WTC11 (cell line): Measurements from ENCODE around the gene FBXL7. TPM values are rescaled to one million over a fixed set of nuclear protein-coding genes. Genes with fewer than 3 reads are reported as not detected.

Experiments used
- ATAC-seq: fragments of 200-7000 bp; cut with Tn5 transposase; 2 replicates; pipeline ENCODE4 v1.10.0; 2021; ENCODE audit warnings: mild to moderate bottlenecking, moderate library complexity
- CTCF ChIA-PET: fragments of 300-600 bp; sonication (Branson Sonifier 250); formaldehyde crosslinking; loops from one replicate; lab custom pipeline; 2021; ENCODE audit warnings: antibody characterized with exemption; lab: Charles Lee
- POLR2A ChIA-PET: fragments of 350-600 bp; sonication (Branson Sonifier 250); formaldehyde crosslinking; loops from one replicate; lab custom pipeline; 2021; ENCODE audit warnings: antibody characterized with exemption; lab: Charles Lee
- DNase-seq: peaks from one replicate; pipeline ENCODE4 v3.0.0; 2021; ENCODE audit warnings: low spot score
- H3K27ac Mint-ChIP-seq: 2 replicates; pipeline ENCODE4 v1.8.0; 2021; ENCODE audit warnings: mixed read lengths
- H3K27me3 Mint-ChIP-seq: 2 replicates; pipeline ENCODE4 v1.8.0; 2021; ENCODE audit warnings: low read depth, mild to moderate bottlenecking, moderate library complexity, mixed read lengths
- H3K36me3 Mint-ChIP-seq: 2 replicates; pipeline ENCODE4 v1.8.0; 2021; ENCODE audit warnings: mixed read lengths
- H3K4me1 Mint-ChIP-seq: 2 replicates; pipeline ENCODE4 v1.8.0; 2022; ENCODE audit warnings: mixed read lengths
- H3K4me3 Mint-ChIP-seq: 2 replicates; pipeline ENCODE4 v1.8.0; 2021; ENCODE audit warnings: mild to moderate bottlenecking, moderate library complexity, mixed read lengths
- H3K9me3 Mint-ChIP-seq: 2 replicates; pipeline ENCODE4 v1.8.0; 2021; ENCODE audit warnings: mixed read lengths
- GABPB1 ChIP-seq: sonication (generic); formaldehyde crosslinking; IDR thresholded peaks from 2 replicates; pipeline ENCODE4 v1.8.1; 2023; ENCODE audit warnings: mild to moderate bottlenecking, missing genetic modification reagents
- HMGA2 ChIP-seq: fragments of 250-450 bp; sonication (Bioruptor Pico); IDR thresholded peaks from 2 replicates; pipeline ENCODE4 v1.4.0; 2021; ENCODE audit warnings: mild to moderate bottlenecking, moderate library complexity
- NFE2L1 ChIP-seq: sonication (generic); formaldehyde crosslinking; IDR thresholded peaks from 2 replicates; pipeline ENCODE4 v1.8.1; 2023; ENCODE audit warnings: missing genetic modification reagents
- SOX15 ChIP-seq: fragments of 250-450 bp; sonication (Bioruptor Pico); IDR thresholded peaks from 2 replicates; pipeline ENCODE4 v1.9.0; 2021; ENCODE audit warnings: mild to moderate bottlenecking
- ZNF121 ChIP-seq: sonication (generic); formaldehyde crosslinking; IDR thresholded peaks from 2 replicates; pipeline ENCODE4 v1.8.0; 2023; ENCODE audit warnings: missing genetic modification reagents
- ZNF281 ChIP-seq: sonication (generic); formaldehyde crosslinking; IDR thresholded peaks from 2 replicates; pipeline ENCODE4 v1.8.0; 2023; ENCODE audit warnings: mild to moderate bottlenecking, missing genetic modification reagents
- ZNF423 ChIP-seq: fragments of 250-450 bp; sonication (Bioruptor Pico); IDR thresholded peaks from 2 replicates; pipeline ENCODE4 v2.1.2; 2022; ENCODE audit warnings: mild to moderate bottlenecking, moderate library complexity
- ZNF512 ChIP-seq: sonication (generic); formaldehyde crosslinking; IDR thresholded peaks from 2 replicates; pipeline ENCODE4 v1.8.1; 2022; ENCODE audit warnings: missing genetic modification reagents, borderline replicate concordance
- total RNA-seq: library from RNA; stranded (reverse); gene quantifications from 3 replicates; pipeline ENCODE4 v1.2.3, GENCODE V29; 2021
- TF ChIP-seq, protein P1 (sequence below): sonication (generic); formaldehyde crosslinking; IDR thresholded peaks from 2 replicates; pipeline ENCODE4 v1.8.1; 2022; ENCODE audit warnings: low read depth, mild to moderate bottlenecking, moderate library complexity, missing genetic modification reagents, borderline replicate concordance
- TF ChIP-seq, protein P2 (sequence below): sonication (generic); formaldehyde crosslinking; IDR thresholded peaks from 2 replicates; pipeline ENCODE4 v1.8.0; 2022; ENCODE audit warnings: mild to moderate bottlenecking, missing genetic modification reagents
- TF ChIP-seq, protein P3 (sequence below): sonication (generic); formaldehyde crosslinking; IDR thresholded peaks from 2 replicates; pipeline ENCODE4 v1.8.0; 2023; ENCODE audit warnings: missing genetic modification reagents
- TF ChIP-seq, protein P4 (sequence below): sonication (generic); formaldehyde crosslinking; conservative IDR thresholded peaks from 2 replicates; pipeline ENCODE4 v1.8.1; 2023; ENCODE audit warnings: mild to moderate bottlenecking, low read depth, missing genetic modification reagents, moderate library complexity
- TF ChIP-seq, protein P5 (sequence below): sonication (generic); formaldehyde crosslinking; IDR thresholded peaks from 2 replicates; pipeline ENCODE4 v1.8.1; 2023; ENCODE audit warnings: mild to moderate bottlenecking, missing genetic modification reagents, moderate library complexity
- TF ChIP-seq, protein P6 (sequence below): fragments of 250-450 bp; sonication (Bioruptor Pico); IDR thresholded peaks from 2 replicates; pipeline ENCODE4 v1.9.0; 2021; ENCODE audit warnings: mild to moderate bottlenecking, borderline replicate concordance
- TF ChIP-seq, protein P7 (sequence below): sonication (generic); formaldehyde crosslinking; IDR thresholded peaks from 2 replicates; pipeline ENCODE4 v1.8.1; 2022; ENCODE audit warnings: low read depth, missing genetic modification reagents, borderline replicate concordance
- TF ChIP-seq, protein P8 (sequence below): sonication (generic); formaldehyde crosslinking; IDR thresholded peaks from 2 replicates; pipeline ENCODE4 v1.8.1; 2023; ENCODE audit warnings: mild to moderate bottlenecking, missing genetic modification reagents

Gene FBXL7
- total RNA-seq, 1 experiment from 2014 or later, result 13.8 TPM

DNA sequence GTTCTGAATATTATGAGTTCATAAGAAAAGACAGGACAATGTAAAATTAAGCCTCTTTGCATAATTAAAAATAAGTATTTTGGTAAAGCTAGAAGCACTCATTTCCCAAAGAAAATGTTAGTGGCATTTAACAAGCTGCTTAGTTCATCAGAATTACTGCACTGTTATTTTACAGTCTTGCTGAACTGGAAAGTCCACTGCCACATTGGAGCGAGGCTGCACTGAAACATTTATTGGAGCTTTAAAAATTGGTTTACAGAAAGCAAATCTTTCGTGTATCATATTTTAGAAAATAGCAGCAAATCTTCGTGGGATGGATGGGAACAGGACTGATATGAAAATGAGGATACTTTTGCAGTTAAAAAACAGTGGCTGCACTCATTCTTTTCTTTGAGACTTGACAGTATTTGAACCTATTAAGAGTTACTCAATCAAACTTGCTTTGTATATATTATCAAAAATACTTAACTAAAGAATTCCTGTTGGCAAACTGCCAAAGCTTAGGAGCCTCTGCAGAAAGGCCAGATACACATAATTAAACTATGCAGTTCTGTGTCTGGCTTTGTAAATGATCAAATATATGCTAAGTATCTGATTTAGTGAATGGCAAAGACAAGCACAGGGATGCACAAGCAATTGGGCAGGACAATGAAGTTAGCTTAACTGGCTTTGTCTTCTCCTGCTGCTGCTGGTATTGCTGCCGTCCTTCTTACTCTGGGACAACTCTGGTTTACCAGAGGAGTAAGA, 16.5 kb upstream of the FBXL7 start (continued):
- TF ChIP-seq, protein P1, sequence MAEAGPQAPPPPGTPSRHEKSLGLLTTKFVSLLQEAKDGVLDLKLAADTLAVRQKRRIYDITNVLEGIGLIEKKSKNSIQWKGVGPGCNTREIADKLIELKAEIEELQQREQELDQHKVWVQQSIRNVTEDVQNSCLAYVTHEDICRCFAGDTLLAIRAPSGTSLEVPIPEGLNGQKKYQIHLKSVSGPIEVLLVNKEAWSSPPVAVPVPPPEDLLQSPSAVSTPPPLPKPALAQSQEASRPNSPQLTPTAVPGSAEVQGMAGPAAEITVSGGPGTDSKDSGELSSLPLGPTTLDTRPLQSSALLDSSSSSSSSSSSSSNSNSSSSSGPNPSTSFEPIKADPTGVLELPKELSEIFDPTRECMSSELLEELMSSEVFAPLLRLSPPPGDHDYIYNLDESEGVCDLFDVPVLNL (CRISPR knock-in tag), result no peak
- TF ChIP-seq, protein P2, sequence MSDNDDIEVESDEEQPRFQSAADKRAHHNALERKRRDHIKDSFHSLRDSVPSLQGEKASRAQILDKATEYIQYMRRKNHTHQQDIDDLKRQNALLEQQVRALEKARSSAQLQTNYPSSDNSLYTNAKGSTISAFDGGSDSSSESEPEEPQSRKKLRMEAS (CRISPR knock-in tag), result no peak

DNA sequence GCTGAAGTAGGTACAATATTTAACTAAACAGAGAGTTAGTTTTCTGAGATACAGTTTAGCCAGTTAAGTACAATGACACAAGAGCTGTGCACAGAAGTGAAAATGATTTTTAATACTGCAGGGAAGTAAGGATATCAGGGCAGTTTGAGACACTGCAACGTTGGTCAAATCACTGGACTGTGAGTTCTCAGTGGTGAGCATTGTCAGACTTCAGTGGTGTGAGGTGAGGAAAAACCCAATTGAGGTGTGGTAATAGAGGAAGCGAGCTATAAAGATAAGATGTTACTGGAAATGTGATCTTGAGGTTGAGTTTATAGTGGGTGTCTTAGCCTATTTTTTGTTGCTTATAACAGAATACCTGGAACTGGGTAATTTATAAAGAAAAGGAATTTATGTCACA, 12.8 kb upstream of the FBXL7 start:
- no peak overlapping the region for H3K27ac Mint-ChIP-seq
- H3K9me3 Mint-ChIP-seq, result peaks cover 6% of the 10 kb centered on the region; the same call in 1 of the 2 replicates
- H3K27me3 Mint-ChIP-seq, result peaks cover 4% of the 10 kb centered on the region; the same call in 1 of the 2 replicates
- H3K4me3 Mint-ChIP-seq, result no peak overlapping the region
- ATAC-seq, result no peak
- no peak for DNase-seq
- no peaks in the 10 kb centered on the region for H3K36me3 Mint-ChIP-seq
- ChIA-PET CTCF (no interaction called here), POLR2A (no interaction called here)
- H3K4me1 Mint-ChIP-seq, result no peaks in the 10 kb centered on the region
- TF ChIP-seq SOX15 (no peak), ZNF121 (no peak), ZNF512 (CRISPR knock-in tag) (no peak), GABPB1 (CRISPR knock-in tag) (no peak), ZNF423 (CRISPR knock-in tag) (no peak), NFE2L1 (CRISPR knock-in tag) (no peak), ZNF281 (CRISPR knock-in tag) (no peak), HMGA2 (no peak)
- TF ChIP-seq, protein P3, sequence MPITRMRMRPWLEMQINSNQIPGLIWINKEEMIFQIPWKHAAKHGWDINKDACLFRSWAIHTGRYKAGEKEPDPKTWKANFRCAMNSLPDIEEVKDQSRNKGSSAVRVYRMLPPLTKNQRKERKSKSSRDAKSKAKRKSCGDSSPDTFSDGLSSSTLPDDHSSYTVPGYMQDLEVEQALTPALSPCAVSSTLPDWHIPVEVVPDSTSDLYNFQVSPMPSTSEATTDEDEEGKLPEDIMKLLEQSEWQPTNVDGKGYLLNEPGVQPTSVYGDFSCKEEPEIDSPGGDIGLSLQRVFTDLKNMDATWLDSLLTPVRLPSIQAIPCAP, result no peak
- TF ChIP-seq, protein P4, sequence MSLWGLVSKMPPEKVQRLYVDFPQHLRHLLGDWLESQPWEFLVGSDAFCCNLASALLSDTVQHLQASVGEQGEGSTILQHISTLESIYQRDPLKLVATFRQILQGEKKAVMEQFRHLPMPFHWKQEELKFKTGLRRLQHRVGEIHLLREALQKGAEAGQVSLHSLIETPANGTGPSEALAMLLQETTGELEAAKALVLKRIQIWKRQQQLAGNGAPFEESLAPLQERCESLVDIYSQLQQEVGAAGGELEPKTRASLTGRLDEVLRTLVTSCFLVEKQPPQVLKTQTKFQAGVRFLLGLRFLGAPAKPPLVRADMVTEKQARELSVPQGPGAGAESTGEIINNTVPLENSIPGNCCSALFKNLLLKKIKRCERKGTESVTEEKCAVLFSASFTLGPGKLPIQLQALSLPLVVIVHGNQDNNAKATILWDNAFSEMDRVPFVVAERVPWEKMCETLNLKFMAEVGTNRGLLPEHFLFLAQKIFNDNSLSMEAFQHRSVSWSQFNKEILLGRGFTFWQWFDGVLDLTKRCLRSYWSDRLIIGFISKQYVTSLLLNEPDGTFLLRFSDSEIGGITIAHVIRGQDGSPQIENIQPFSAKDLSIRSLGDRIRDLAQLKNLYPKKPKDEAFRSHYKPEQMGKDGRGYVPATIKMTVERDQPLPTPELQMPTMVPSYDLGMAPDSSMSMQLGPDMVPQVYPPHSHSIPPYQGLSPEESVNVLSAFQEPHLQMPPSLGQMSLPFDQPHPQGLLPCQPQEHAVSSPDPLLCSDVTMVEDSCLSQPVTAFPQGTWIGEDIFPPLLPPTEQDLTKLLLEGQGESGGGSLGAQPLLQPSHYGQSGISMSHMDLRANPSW (CRISPR knock-in tag), result no peak
- TF ChIP-seq, protein P5, sequence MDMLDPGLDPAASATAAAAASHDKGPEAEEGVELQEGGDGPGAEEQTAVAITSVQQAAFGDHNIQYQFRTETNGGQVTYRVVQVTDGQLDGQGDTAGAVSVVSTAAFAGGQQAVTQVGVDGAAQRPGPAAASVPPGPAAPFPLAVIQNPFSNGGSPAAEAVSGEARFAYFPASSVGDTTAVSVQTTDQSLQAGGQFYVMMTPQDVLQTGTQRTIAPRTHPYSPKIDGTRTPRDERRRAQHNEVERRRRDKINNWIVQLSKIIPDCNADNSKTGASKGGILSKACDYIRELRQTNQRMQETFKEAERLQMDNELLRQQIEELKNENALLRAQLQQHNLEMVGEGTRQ (CRISPR knock-in tag), result no peak
- TF ChIP-seq, protein P6, sequence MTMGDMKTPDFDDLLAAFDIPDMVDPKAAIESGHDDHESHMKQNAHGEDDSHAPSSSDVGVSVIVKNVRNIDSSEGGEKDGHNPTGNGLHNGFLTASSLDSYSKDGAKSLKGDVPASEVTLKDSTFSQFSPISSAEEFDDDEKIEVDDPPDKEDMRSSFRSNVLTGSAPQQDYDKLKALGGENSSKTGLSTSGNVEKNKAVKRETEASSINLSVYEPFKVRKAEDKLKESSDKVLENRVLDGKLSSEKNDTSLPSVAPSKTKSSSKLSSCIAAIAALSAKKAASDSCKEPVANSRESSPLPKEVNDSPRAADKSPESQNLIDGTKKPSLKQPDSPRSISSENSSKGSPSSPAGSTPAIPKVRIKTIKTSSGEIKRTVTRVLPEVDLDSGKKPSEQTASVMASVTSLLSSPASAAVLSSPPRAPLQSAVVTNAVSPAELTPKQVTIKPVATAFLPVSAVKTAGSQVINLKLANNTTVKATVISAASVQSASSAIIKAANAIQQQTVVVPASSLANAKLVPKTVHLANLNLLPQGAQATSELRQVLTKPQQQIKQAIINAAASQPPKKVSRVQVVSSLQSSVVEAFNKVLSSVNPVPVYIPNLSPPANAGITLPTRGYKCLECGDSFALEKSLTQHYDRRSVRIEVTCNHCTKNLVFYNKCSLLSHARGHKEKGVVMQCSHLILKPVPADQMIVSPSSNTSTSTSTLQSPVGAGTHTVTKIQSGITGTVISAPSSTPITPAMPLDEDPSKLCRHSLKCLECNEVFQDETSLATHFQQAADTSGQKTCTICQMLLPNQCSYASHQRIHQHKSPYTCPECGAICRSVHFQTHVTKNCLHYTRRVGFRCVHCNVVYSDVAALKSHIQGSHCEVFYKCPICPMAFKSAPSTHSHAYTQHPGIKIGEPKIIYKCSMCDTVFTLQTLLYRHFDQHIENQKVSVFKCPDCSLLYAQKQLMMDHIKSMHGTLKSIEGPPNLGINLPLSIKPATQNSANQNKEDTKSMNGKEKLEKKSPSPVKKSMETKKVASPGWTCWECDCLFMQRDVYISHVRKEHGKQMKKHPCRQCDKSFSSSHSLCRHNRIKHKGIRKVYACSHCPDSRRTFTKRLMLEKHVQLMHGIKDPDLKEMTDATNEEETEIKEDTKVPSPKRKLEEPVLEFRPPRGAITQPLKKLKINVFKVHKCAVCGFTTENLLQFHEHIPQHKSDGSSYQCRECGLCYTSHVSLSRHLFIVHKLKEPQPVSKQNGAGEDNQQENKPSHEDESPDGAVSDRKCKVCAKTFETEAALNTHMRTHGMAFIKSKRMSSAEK (CRISPR knock-in tag), result no peak
- TF ChIP-seq, protein P7, sequence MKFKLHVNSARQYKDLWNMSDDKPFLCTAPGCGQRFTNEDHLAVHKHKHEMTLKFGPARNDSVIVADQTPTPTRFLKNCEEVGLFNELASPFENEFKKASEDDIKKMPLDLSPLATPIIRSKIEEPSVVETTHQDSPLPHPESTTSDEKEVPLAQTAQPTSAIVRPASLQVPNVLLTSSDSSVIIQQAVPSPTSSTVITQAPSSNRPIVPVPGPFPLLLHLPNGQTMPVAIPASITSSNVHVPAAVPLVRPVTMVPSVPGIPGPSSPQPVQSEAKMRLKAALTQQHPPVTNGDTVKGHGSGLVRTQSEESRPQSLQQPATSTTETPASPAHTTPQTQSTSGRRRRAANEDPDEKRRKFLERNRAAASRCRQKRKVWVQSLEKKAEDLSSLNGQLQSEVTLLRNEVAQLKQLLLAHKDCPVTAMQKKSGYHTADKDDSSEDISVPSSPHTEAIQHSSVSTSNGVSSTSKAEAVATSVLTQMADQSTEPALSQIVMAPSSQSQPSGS (CRISPR knock-in tag), result no peak
- TF ChIP-seq, protein P8, sequence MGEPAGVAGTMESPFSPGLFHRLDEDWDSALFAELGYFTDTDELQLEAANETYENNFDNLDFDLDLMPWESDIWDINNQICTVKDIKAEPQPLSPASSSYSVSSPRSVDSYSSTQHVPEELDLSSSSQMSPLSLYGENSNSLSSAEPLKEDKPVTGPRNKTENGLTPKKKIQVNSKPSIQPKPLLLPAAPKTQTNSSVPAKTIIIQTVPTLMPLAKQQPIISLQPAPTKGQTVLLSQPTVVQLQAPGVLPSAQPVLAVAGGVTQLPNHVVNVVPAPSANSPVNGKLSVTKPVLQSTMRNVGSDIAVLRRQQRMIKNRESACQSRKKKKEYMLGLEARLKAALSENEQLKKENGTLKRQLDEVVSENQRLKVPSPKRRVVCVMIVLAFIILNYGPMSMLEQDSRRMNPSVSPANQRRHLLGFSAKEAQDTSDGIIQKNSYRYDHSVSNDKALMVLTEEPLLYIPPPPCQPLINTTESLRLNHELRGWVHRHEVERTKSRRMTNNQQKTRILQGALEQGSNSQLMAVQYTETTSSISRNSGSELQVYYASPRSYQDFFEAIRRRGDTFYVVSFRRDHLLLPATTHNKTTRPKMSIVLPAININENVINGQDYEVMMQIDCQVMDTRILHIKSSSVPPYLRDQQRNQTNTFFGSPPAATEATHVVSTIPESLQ (CRISPR knock-in tag), result no peak
